ENCODE measurements around the gene USP50.

USP50 gene

GRCh38 chr15:50463423-50464358 is 82.8 kb downstream of the USP50 start:
- no peaks in the 10 kb centered on the region for H3F3A ChIP-seq (ENCODE audit: insufficient read depth)
- no peaks in the 10 kb centered on the region for H3K79me2 ChIP-seq (ENCODE audit: insufficient read depth, low read length)
- no peaks in the 10 kb centered on the region for H3K9me2 ChIP-seq (replicated peaks; ENCODE audit: insufficient read depth, low read length)
- H3K4me3 ChIP-seq (ENCODE audit: insufficient read depth, low read length, poor library complexity, severe bottlenecking) = no peak overlapping the region
- no peaks in the 10 kb centered on the region for H4K20me1 ChIP-seq (ENCODE audit: low read depth, low read length)
- no peaks in the 10 kb centered on the region for H3K27me3 ChIP-seq (ENCODE audit: low read length)
- no peaks in the 10 kb centered on the region for H3K9me3 ChIP-seq (ENCODE audit: insufficient read depth, low read length)
- H3K27ac ChIP-seq (ENCODE audit: low read depth, low read length) = no peak overlapping the region
- TF ChIP-seq EZH2phosphoT487 (conservative IDR thresholded peaks at IDR 0.05; ENCODE audit: low read length) = no peak
- TF ChIP-seq CTCF (IDR thresholded peaks at IDR 0.05; ENCODE audit: insufficient read depth, low read length, poor library complexity, severe bottlenecking) = no peak
- H3K9ac ChIP-seq (ENCODE audit: low read length) = no peak overlapping the region
- no peak overlapping the region for H2AFZ ChIP-seq (ENCODE audit: low read depth, low read length, severe bottlenecking)
- no peak overlapping the region for H3K4me2 ChIP-seq (ENCODE audit: low read depth, low read length, poor library complexity, severe bottlenecking)
- H3K36me3 ChIP-seq (ENCODE audit: low read length) = peaks cover 5% of the 10 kb centered on the region; the same call in 1 of the 2 replicates

GRCh38 chr15:50458348-50459112 is 87.9 kb downstream of the USP50 start:
- no peak for TF ChIP-seq EZH2phosphoT487 (conservative IDR thresholded peaks at IDR 0.05; ENCODE audit: low read length)
- no peak for TF ChIP-seq CTCF (IDR thresholded peaks at IDR 0.05; ENCODE audit: insufficient read depth, low read length, poor library complexity, severe bottlenecking)
- no peak overlapping the region for H3K4me2 ChIP-seq (ENCODE audit: low read depth, low read length, poor library complexity, severe bottlenecking)
- no peaks in the 10 kb centered on the region for H3K9me2 ChIP-seq (replicated peaks; ENCODE audit: insufficient read depth, low read length)
- no peak overlapping the region for H3K4me3 ChIP-seq (ENCODE audit: insufficient read depth, low read length, poor library complexity, severe bottlenecking)
- H3K79me2 ChIP-seq (ENCODE audit: insufficient read depth, low read length) = no peaks in the 10 kb centered on the region
- no peak overlapping the region for H3K9ac ChIP-seq (ENCODE audit: low read length)
- no peaks in the 10 kb centered on the region for H3K27me3 ChIP-seq (ENCODE audit: low read length)
- H3K27ac ChIP-seq (ENCODE audit: low read depth, low read length) = no peak overlapping the region
- peaks cover 5% of the 10 kb centered on the region; the same call in 1 of the 2 replicates for H3K36me3 ChIP-seq (ENCODE audit: low read length)
- no peaks in the 10 kb centered on the region for H3K9me3 ChIP-seq (ENCODE audit: insufficient read depth, low read length)
- no peaks in the 10 kb centered on the region for H3F3A ChIP-seq (ENCODE audit: insufficient read depth)
- H2AFZ ChIP-seq (ENCODE audit: low read depth, low read length, severe bottlenecking) = no peak overlapping the region
- H4K20me1 ChIP-seq (ENCODE audit: low read depth, low read length) = no peaks in the 10 kb centered on the region

- Histone ChIP-seq H3K4me2 (ENCODE audit: low read depth, low read length, poor library complexity, severe bottlenecking) (no peak overlapping the region), H3K79me2 (ENCODE audit: insufficient read depth, low read length) (peaks cover 4% of the 10 kb centered on the region; the same call in 1 of the 2 replicates), H3K9me2 (replicated peaks; ENCODE audit: insufficient read depth, low read length) (no peaks in the 10 kb centered on the region), H3K27me3 (ENCODE audit: low read length) (no peaks in the 10 kb centered on the region), H3F3A (ENCODE audit: insufficient read depth) (peaks cover 4% of the 10 kb centered on the region; the same call in 1 of the 2 replicates), H3K27ac (ENCODE audit: low read depth, low read length) (no peak overlapping the region), H2AFZ (ENCODE audit: low read depth, low read length, severe bottlenecking) (no peak overlapping the region), H3K9ac (ENCODE audit: low read length) (no peak overlapping the region), H3K9me3 (ENCODE audit: insufficient read depth, low read length) (no peaks in the 10 kb centered on the region), H4K20me1 (ENCODE audit: low read depth, low read length) (no peaks in the 10 kb centered on the region), H3K36me3 (ENCODE audit: low read length) (peaks cover 5% of the 10 kb centered on the region; the same call in 1 of the 2 replicates), H3K4me3 (ENCODE audit: insufficient read depth, low read length, poor library complexity, severe bottlenecking) (no peak overlapping the region)
- TF ChIP-seq CTCF (IDR thresholded peaks at IDR 0.05; ENCODE audit: insufficient read depth, low read length, poor library complexity, severe bottlenecking) (no peak), EZH2phosphoT487 (conservative IDR thresholded peaks at IDR 0.05; ENCODE audit: low read length) (no peak)
Observed at GRCh38 chr15:50452927-50453326, 93.5 kb downstream of the USP50 start.

Measured in SU-DHL-6 (cell line).